K562 (cell line): ENCODE data around the gene PI16. TPM values are rescaled to one million over a fixed set of nuclear protein-coding genes. Genes with fewer than 3 reads are reported as not detected.

Source experiments
- ERF ChIP-seq: fragments of 450-650 bp; formaldehyde crosslinking; IDR thresholded peaks from 2 replicates; pipeline ENCODE4 v1.4.0; 2020; ENCODE audit warnings: mild to moderate bottlenecking, mixed read lengths
- ETV5 ChIP-seq: sonication (generic); formaldehyde crosslinking; IDR thresholded peaks from 2 replicates; pipeline ENCODE4 v1.4.0; 2020; ENCODE audit warnings: low read depth, mild to moderate bottlenecking, missing genetic modification reagents
- GATA2 ChIP-seq: sonication (generic); formaldehyde crosslinking; IDR thresholded peaks from 2 replicates; pipeline ENCODE4 v1.4.0; 2020; ENCODE audit warnings: mild to moderate bottlenecking, missing genetic modification reagents
- HIVEP1 ChIP-seq: fragments of 250-450 bp; sonication (Bioruptor Pico); IDR thresholded peaks from 2 replicates; pipeline ENCODE4 v1.4.0; 2020; ENCODE audit warnings: mild to moderate bottlenecking
- NCOA1 ChIP-seq: fragments of 450-650 bp; IDR thresholded peaks from 2 replicates; pipeline ENCODE4 v1.6.1; 2016; ENCODE audit warnings: low read depth
- NFIX ChIP-seq: fragments of 250-450 bp; sonication (Bioruptor Pico); IDR thresholded peaks from 2 replicates; pipeline ENCODE4 v1.4.0; 2020; ENCODE audit warnings: low read depth, mild to moderate bottlenecking, moderate library complexity
- OTX1 ChIP-seq: fragments of 450-650 bp; formaldehyde crosslinking; IDR thresholded peaks from 2 replicates; pipeline ENCODE4 v1.4.0; 2022; ENCODE audit warnings: mild to moderate bottlenecking
- POLR3A ChIP-seq: IDR thresholded peaks from 2 replicates; pipeline ENCODE4 v1.6.1; 2011; ENCODE audit warnings: borderline replicate concordance, mild to moderate bottlenecking, moderate library complexity; ENCODE audit not compliant: insufficient read length, insufficient read depth; ENCODE audit errors: extremely low read depth
- PTRF ChIP-seq: fragments of 450-650 bp; IDR thresholded peaks from 2 replicates; pipeline ENCODE4 v1.6.1; 2016; ENCODE audit warnings: mild to moderate bottlenecking, missing genetic modification characterization, missing compliant biosample characterization
- RCOR1 ChIP-seq, 2 experiments: IDR thresholded peaks; 2 replicates each; pipeline ENCODE4 v1.6.1; 2012; ENCODE audit warnings: low read depth in 2 of 2, low read length in 2 of 2, borderline replicate concordance in 1 of 2, improper control_type of control experiment in 1 of 2
- SMARCA5 ChIP-seq: fragments of 450-650 bp; IDR thresholded peaks from 2 replicates; pipeline ENCODE4 v1.6.1; 2016
- ZNF133 ChIP-seq: fragments of 250-450 bp; sonication (Bioruptor Pico); IDR thresholded peaks from 2 replicates; pipeline ENCODE4 v1.4.0; 2020; ENCODE audit warnings: mild to moderate bottlenecking
- ZNF408 ChIP-seq: fragments of 250-450 bp; sonication (Bioruptor Pico); IDR thresholded peaks from 2 replicates; pipeline ENCODE4 v1.4.0; 2020; ENCODE audit warnings: low read depth, mild to moderate bottlenecking, moderate library complexity
- polyA plus RNA-seq, 8 experiments: library from polyadenylated mRNA; depleted of rRNA in 4 of 8; stranded (reverse) in 5 of 8; unstranded in 3 of 8; fragments of >200 nt; fragmentation: Nextera tagmentation in 2 of 8; fragmentation: Illumina TruSeq in 1 of 8; extraction: Ambion mirVana in 2 of 8; extraction: Trizol in 1 of 8; gene quantifications; 2 replicates each; pipeline versions ENCODE4 v1.2.1 to v1.2.3, GENCODE V29; 2011 to 2014; ENCODE audit warnings: inconsistent platforms in 1 of 8, missing spikeins in 1 of 8
- total RNA-seq, 7 experiments: library from RNA; depleted of rRNA in 6 of 7; stranded (reverse); fragments of >200 nt in 6 of 7; fragmentation: Illumina TruSeq in 2 of 7; extraction: Trizol in 2 of 7; gene quantifications; 2 replicates each; pipeline versions ENCODE4 v1.2.1 to v1.2.3, GENCODE V29; 2011 to 2021; ENCODE audit warnings: low replicate concordance in 1 of 7
- TF ChIP-seq, protein P1 (sequence below): fragments of 250-450 bp; sonication (Bioruptor Pico); IDR thresholded peaks from 2 replicates; pipeline ENCODE4 v1.9.0; 2021; ENCODE audit warnings: mild to moderate bottlenecking
- TF ChIP-seq, protein P2 (sequence below): fragments of 200-600 bp; sonication (generic); IDR thresholded peaks from one replicate; pipeline ENCODE4 v1.6.1; 2012; ENCODE audit warnings: mild to moderate bottlenecking, low read depth, low read length, inconsistent platforms
- TF ChIP-seq, protein P3 (sequence below): fragments of 250-450 bp; sonication (Bioruptor Pico); IDR thresholded peaks from 2 replicates; pipeline ENCODE4 v1.8.0; 2022; ENCODE audit warnings: inconsistent platforms, mild to moderate bottlenecking, moderate library complexity, borderline replicate concordance

PI16 gene
- total and polyA plus RNA-seq, 9 of the 15 experiments (the other 6 are each of a cell fraction or from before 2014, with no cell fraction given), result 0.06 to 0.18 TPM; not detected in 7

DNA sequence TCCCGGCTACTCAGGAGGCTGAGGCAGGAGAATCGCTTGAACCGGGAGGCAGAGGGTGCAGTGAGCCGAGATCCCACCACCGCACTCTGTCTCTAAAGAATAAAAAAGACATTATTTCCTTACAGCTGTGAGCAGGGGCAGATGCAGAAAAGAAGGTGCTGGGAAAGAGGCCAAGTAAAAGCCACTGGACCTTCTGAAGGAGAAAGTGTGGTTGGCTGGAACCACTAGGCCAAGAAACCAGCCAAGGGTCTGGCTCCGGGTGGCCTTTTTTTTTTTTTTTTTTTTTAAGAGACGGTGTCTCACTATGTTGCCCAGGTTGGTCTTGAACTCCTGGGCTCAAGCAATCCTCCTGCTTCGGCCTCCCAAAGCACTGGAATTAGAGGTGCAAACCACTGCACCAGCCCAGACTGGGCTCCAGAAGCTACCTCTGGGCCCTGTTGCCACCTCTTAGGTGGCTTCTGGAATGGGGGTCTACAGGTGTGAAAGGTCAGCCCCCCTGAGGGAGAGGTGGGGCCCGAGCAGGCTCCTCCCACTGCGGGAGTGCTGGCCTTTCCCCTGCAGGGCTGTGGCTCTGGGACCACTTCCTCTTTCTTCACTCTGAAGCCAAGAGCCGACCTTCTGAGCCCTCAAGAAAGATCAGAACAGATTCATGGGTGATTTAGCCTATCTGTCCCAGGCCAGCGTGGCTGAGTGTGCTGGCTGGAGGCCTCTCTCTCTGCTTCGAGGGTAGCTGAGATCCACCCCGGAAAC lies 50.7 kb downstream of the PI16 start, which contains the start of gene FGD2 (continued):
- no peak for TF ChIP-seq NCOA1
- TF ChIP-seq SMARCA5, result 0 out of 2 replicates have a peak, but pooled peaks have one; percentile 44
- TF ChIP-seq NFIX (CRISPR knock-in tag), result no peak
- TF ChIP-seq OTX1 (CRISPR knock-in tag), result no peak
- TF ChIP-seq ERF (CRISPR knock-in tag), result no peak
- TF ChIP-seq HIVEP1 (CRISPR knock-in tag), result no peak
- no peak for TF ChIP-seq ZNF133 (CRISPR knock-in tag)
- TF ChIP-seq, protein P1, sequence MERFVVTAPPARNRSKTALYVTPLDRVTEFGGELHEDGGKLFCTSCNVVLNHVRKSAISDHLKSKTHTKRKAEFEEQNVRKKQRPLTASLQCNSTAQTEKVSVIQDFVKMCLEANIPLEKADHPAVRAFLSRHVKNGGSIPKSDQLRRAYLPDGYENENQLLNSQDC (CRISPR knock-in tag), result no peak
- TF ChIP-seq RCOR1 (IDR thresholded peaks at IDR 0.05; ENCODE audit: borderline replicate concordance in 1 of 2, low read depth in 2 of 2, low read length in 2 of 2), result peak; percentile 79 to 89
- TF ChIP-seq, protein P2, sequence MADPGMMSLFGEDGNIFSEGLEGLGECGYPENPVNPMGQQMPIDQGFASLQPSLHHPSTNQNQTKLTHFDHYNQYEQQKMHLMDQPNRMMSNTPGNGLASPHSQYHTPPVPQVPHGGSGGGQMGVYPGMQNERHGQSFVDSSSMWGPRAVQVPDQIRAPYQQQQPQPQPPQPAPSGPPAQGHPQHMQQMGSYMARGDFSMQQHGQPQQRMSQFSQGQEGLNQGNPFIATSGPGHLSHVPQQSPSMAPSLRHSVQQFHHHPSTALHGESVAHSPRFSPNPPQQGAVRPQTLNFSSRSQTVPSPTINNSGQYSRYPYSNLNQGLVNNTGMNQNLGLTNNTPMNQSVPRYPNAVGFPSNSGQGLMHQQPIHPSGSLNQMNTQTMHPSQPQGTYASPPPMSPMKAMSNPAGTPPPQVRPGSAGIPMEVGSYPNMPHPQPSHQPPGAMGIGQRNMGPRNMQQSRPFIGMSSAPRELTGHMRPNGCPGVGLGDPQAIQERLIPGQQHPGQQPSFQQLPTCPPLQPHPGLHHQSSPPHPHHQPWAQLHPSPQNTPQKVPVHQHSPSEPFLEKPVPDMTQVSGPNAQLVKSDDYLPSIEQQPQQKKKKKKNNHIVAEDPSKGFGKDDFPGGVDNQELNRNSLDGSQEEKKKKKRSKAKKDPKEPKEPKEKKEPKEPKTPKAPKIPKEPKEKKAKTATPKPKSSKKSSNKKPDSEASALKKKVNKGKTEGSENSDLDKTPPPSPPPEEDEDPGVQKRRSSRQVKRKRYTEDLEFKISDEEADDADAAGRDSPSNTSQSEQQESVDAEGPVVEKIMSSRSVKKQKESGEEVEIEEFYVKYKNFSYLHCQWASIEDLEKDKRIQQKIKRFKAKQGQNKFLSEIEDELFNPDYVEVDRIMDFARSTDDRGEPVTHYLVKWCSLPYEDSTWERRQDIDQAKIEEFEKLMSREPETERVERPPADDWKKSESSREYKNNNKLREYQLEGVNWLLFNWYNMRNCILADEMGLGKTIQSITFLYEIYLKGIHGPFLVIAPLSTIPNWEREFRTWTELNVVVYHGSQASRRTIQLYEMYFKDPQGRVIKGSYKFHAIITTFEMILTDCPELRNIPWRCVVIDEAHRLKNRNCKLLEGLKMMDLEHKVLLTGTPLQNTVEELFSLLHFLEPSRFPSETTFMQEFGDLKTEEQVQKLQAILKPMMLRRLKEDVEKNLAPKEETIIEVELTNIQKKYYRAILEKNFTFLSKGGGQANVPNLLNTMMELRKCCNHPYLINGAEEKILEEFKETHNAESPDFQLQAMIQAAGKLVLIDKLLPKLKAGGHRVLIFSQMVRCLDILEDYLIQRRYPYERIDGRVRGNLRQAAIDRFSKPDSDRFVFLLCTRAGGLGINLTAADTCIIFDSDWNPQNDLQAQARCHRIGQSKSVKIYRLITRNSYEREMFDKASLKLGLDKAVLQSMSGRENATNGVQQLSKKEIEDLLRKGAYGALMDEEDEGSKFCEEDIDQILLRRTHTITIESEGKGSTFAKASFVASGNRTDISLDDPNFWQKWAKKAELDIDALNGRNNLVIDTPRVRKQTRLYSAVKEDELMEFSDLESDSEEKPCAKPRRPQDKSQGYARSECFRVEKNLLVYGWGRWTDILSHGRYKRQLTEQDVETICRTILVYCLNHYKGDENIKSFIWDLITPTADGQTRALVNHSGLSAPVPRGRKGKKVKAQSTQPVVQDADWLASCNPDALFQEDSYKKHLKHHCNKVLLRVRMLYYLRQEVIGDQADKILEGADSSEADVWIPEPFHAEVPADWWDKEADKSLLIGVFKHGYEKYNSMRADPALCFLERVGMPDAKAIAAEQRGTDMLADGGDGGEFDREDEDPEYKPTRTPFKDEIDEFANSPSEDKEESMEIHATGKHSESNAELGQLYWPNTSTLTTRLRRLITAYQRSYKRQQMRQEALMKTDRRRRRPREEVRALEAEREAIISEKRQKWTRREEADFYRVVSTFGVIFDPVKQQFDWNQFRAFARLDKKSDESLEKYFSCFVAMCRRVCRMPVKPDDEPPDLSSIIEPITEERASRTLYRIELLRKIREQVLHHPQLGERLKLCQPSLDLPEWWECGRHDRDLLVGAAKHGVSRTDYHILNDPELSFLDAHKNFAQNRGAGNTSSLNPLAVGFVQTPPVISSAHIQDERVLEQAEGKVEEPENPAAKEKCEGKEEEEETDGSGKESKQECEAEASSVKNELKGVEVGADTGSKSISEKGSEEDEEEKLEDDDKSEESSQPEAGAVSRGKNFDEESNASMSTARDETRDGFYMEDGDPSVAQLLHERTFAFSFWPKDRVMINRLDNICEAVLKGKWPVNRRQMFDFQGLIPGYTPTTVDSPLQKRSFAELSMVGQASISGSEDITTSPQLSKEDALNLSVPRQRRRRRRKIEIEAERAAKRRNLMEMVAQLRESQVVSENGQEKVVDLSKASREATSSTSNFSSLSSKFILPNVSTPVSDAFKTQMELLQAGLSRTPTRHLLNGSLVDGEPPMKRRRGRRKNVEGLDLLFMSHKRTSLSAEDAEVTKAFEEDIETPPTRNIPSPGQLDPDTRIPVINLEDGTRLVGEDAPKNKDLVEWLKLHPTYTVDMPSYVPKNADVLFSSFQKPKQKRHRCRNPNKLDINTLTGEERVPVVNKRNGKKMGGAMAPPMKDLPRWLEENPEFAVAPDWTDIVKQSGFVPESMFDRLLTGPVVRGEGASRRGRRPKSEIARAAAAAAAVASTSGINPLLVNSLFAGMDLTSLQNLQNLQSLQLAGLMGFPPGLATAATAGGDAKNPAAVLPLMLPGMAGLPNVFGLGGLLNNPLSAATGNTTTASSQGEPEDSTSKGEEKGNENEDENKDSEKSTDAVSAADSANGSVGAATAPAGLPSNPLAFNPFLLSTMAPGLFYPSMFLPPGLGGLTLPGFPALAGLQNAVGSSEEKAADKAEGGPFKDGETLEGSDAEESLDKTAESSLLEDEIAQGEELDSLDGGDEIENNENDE, result no peak
- no peak for TF ChIP-seq PTRF
- TF ChIP-seq ZNF408 (CRISPR knock-in tag), result no peak
- peak; percentile 58; the same call in 1 of the 2 replicates for TF ChIP-seq GATA2 (CRISPR knock-in tag)
- TF ChIP-seq, protein P3, sequence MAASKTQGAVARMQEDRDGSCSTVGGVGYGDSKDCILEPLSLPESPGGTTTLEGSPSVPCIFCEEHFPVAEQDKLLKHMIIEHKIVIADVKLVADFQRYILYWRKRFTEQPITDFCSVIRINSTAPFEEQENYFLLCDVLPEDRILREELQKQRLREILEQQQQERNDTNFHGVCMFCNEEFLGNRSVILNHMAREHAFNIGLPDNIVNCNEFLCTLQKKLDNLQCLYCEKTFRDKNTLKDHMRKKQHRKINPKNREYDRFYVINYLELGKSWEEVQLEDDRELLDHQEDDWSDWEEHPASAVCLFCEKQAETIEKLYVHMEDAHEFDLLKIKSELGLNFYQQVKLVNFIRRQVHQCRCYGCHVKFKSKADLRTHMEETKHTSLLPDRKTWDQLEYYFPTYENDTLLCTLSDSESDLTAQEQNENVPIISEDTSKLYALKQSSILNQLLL (CRISPR knock-in tag), result no peak
- TF ChIP-seq ETV5 (CRISPR knock-in tag), result no peak
- no peak for TF ChIP-seq POLR3A
